AG08396 (cell line): Measurements from ENCODE around the gene CRYGN.

Experiments used
- DNase-seq: peaks from one replicate; pipeline ENCODE4 v3.0.0; 2012; ENCODE audit warnings: low spot score, mixed read lengths

The CRYGN gene

GRCh38 chr7:151379534-151380198 lies 60.3 kb downstream of the CRYGN start:
- no peak for DNase-seq

- no peak for DNase-seq
Measured at GRCh38 chr7:151379193-151379520, 60.8 kb downstream of the CRYGN start.
